CD4-positive, alpha-beta T cell (primary cell): ENCODE measurements around the gene RPS17. TPM values are rescaled to one million over a fixed set of nuclear protein-coding genes. Genes with fewer than 3 reads are reported as not detected.

Experiments used
- ATAC-seq: fragments of 200-7000 bp; cut with Tn5 transposase; one replicate; pipeline ENCODE4 v1.10.0; 2022; ENCODE audit warnings: mild to moderate bottlenecking; ENCODE audit not compliant: poor library complexity
- CTCF ChIA-PET: fragments of 350-600 bp; sonication (Branson Sonifier 250); formaldehyde crosslinking; loops from one replicate; lab custom pipeline; 2021; ENCODE audit warnings: antibody characterized with exemption, inconsistent platforms; lab: Charles Lee
- POLR2A ChIA-PET: fragments of 350-600 bp; sonication (Branson Sonifier 250); formaldehyde crosslinking; loops from one replicate; lab custom pipeline; 2021; ENCODE audit warnings: antibody characterized with exemption, inconsistent platforms; lab: Charles Lee
- DNase-seq, 14 experiments: peaks; one replicate each; pipeline ENCODE4 v3.0.0-alpha.2; 2013 to 2020; ENCODE audit warnings: mixed read lengths in 2 of 14
- H3K27ac ChIP-seq, 2 donors: one replicate each; pipeline versions ENCODE4 v1.5.1 to v1.7.0; 2013; ENCODE audit warnings: low read length in 2 of 2, low read depth in 1 of 2, mild to moderate bottlenecking in 1 of 2
- H3K27me3 ChIP-seq, 2 experiments: 1 replicate in 1 of 2; 2 replicates in 1 of 2; pipeline versions ENCODE4 v1.6.1 to v1.7.0; 2013; ENCODE audit warnings: low read length in 2 of 2, control low read depth in 1 of 2, mild to moderate bottlenecking in 1 of 2, moderate library complexity in 1 of 2; ENCODE audit not compliant: insufficient read depth in 2 of 2, control insufficient read depth in 1 of 2
- H3K36me3 ChIP-seq: one replicate; pipeline ENCODE4 v1.6.1; 2013; ENCODE audit warnings: low read length, control low read depth; ENCODE audit not compliant: insufficient read depth
- H3K4me1 ChIP-seq: one replicate; pipeline ENCODE4 v1.6.1; 2013; ENCODE audit warnings: low read length, control low read depth; ENCODE audit not compliant: insufficient read depth
- H3K4me3 ChIP-seq: one replicate; pipeline ENCODE4 v1.5.1; 2013; ENCODE audit warnings: mild to moderate bottlenecking, low read length, moderate library complexity
- H3K9me3 ChIP-seq, 2 experiments: 1 replicate in 1 of 2; 2 replicates in 1 of 2; pipeline versions ENCODE4 v1.6.1 to v1.7.0; 2013; ENCODE audit warnings: low read length in 2 of 2, mild to moderate bottlenecking in 2 of 2, control low read depth in 1 of 2, moderate library complexity in 1 of 2; ENCODE audit not compliant: control insufficient read depth in 1 of 2, insufficient read depth in 1 of 2
- H3K27ac Mint-ChIP-seq: one replicate; pipeline ENCODE4 v1.8.0; 2020; ENCODE audit warnings: mixed read lengths
- H3K27me3 Mint-ChIP-seq: one replicate; pipeline ENCODE4 v1.8.0; 2021; ENCODE audit warnings: mixed read lengths
- H3K36me3 Mint-ChIP-seq: one replicate; pipeline ENCODE4 v1.8.0; 2021; ENCODE audit warnings: low read depth, mixed read lengths
- H3K4me1 Mint-ChIP-seq: one replicate; pipeline ENCODE4 v1.8.0; 2021; ENCODE audit warnings: low read depth, mixed read lengths
- H3K4me3 Mint-ChIP-seq: one replicate; pipeline ENCODE4 v1.8.0; 2020; ENCODE audit warnings: mild to moderate bottlenecking, mixed read lengths
- H3K9me3 Mint-ChIP-seq: one replicate; pipeline ENCODE4 v1.8.0; 2020; ENCODE audit warnings: mixed read lengths
- intact Hi-C, 2 experiments: fragments of 100-400 bp; cut with DNase I in 1 of 2; cut with micrococcal nuclease in 1 of 2; formaldehyde crosslinking; loops; one replicate each; pipeline versions ENCODE4 v1.15.1 to v1.9.0; 2023 to 2025; cut with DNase I, micrococcal nuclease
- total RNA-seq, 174 experiments: library from RNA in 2 of 174; stranded (reverse) in 2 of 174; gene quantifications; one replicate each; pipeline ENCODE4 v1.2.3 and lab custom pipeline; 2021 to 2026
- TF ChIP-seq, protein P1 (sequence below): fragments of 200-600 bp; IDR thresholded peaks from one replicate; pipeline ENCODE4 v1.8.0; 2022; ENCODE audit warnings: antibody characterized with exemption, mild to moderate bottlenecking

Gene RPS17
- total RNA-seq, 2 experiments from 2014 or later: 3,141 to 3,180 TPM

DNA sequence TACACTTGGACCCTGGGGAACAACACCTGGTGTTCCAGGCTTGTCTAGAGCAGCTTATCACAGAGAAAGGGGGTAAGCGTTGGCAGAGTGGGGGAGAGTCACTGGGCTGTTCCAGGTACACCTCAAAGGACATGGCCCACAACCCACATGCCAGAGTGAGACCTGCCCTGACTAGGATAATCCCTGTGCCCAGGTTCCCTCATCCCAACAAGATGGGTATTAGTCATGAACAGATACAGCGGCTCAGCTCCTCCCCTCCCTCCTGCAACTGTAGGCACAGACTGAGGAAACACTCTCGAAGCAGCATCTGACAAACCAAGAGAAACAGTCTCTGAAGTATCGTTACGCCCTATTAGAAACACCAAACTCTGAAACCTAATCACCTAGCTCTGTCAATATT is 32.1 kb upstream of the RPS17 start:
- CTCF ChIA-PET: no interaction called here
- H3K4me3 ChIP-seq: no peak overlapping the region
- H3K27me3 Mint-ChIP-seq: peaks cover 55% of the 10 kb centered on the region

GRCh38 chr15:82571722-82572222 is 31.5 kb upstream of the RPS17 start:
- no peaks in the 10 kb centered on the region for H3K36me3 Mint-ChIP-seq
- no peak overlapping the region for H3K27ac Mint-ChIP-seq
- ChIA-PET POLR2A (no interaction called here), CTCF (no interaction called here)
- Histone ChIP-seq H3K27me3 (peaks cover 11 to 12% of the 10 kb centered on the region in 2 experiments), H3K4me1 (peaks cover 4% of the 10 kb centered on the region), H3K9me3 (no peaks in the 10 kb centered on the region), H3K27ac (no peak overlapping the region), H3K36me3 (no peaks in the 10 kb centered on the region), H3K4me3 (no peak overlapping the region)
- ATAC-seq (no peak), DNase-seq (no peak)
- no peak overlapping the region for H3K4me3 Mint-ChIP-seq
- TF ChIP-seq, protein P1, sequence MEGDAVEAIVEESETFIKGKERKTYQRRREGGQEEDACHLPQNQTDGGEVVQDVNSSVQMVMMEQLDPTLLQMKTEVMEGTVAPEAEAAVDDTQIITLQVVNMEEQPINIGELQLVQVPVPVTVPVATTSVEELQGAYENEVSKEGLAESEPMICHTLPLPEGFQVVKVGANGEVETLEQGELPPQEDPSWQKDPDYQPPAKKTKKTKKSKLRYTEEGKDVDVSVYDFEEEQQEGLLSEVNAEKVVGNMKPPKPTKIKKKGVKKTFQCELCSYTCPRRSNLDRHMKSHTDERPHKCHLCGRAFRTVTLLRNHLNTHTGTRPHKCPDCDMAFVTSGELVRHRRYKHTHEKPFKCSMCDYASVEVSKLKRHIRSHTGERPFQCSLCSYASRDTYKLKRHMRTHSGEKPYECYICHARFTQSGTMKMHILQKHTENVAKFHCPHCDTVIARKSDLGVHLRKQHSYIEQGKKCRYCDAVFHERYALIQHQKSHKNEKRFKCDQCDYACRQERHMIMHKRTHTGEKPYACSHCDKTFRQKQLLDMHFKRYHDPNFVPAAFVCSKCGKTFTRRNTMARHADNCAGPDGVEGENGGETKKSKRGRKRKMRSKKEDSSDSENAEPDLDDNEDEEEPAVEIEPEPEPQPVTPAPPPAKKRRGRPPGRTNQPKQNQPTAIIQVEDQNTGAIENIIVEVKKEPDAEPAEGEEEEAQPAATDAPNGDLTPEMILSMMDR: no peak
- intact Hi-C loops: no loop called here
- peaks cover 5% of the 10 kb centered on the region for H3K4me1 Mint-ChIP-seq
- H3K9me3 Mint-ChIP-seq: no peaks in the 10 kb centered on the region
- peaks cover 60% of the 10 kb centered on the region for H3K27me3 Mint-ChIP-seq

More for the DNA sequence above, 32.1 kb upstream of the RPS17 start:
- DNase-seq (no peak), ATAC-seq (no peak)
- Histone ChIP-seq H3K4me1 (peaks cover 4% of the 10 kb centered on the region), H3K9me3 (no peaks in the 10 kb centered on the region), H3K27me3 (peaks cover 11 to 12% of the 10 kb centered on the region in 2 experiments), H3K36me3 (no peaks in the 10 kb centered on the region), H3K27ac (no peak overlapping the region)
- TF ChIP-seq, protein P1: no peak
- H3K4me1 Mint-ChIP-seq: peaks cover 5% of the 10 kb centered on the region
- intact Hi-C loops: no loop called here
- POLR2A ChIA-PET: no interaction called here
- no peak overlapping the region for H3K27ac Mint-ChIP-seq
- H3K36me3 Mint-ChIP-seq: no peaks in the 10 kb centered on the region
- H3K9me3 Mint-ChIP-seq: no peaks in the 10 kb centered on the region
- no peak overlapping the region for H3K4me3 Mint-ChIP-seq

- H3K4me3 Mint-ChIP-seq: no peak overlapping the region
- POLR2A ChIA-PET: no interaction called here
Observed at GRCh38 chr15:82570721-82571508, 30.7 kb upstream of the RPS17 start.

More at GRCh38 chr15:82570721-82571508, 30.7 kb upstream of the RPS17 start:
- Mint-ChIP-seq H3K27me3 (peaks cover 63% of the 10 kb centered on the region), H3K36me3 (no peaks in the 10 kb centered on the region), H3K4me1 (peaks cover 5% of the 10 kb centered on the region), H3K27ac (no peak overlapping the region), H3K9me3 (no peaks in the 10 kb centered on the region)
- Histone ChIP-seq H3K36me3 (no peaks in the 10 kb centered on the region), H3K27me3 (peaks cover 11 to 12% of the 10 kb centered on the region in 2 experiments), H3K27ac (no peak overlapping the region), H3K9me3 (no peaks in the 10 kb centered on the region), H3K4me3 (no peak overlapping the region), H3K4me1 (peaks cover 4% of the 10 kb centered on the region)
- intact Hi-C loops: no loop called here
- DNase-seq (no peak), ATAC-seq (no peak)
- TF ChIP-seq, protein P1: no peak
- CTCF ChIA-PET: no interaction called here
